Endodermal cell (in vitro differentiated cells): ENCODE measurements around the gene PARD6G. TPM values are rescaled to one million over a fixed set of nuclear protein-coding genes. Genes with fewer than 3 reads are reported as not detected.
A peak's percentile ranks its signal among the peaks of the same experiment; 100 is the strongest.

Source experiments
- DNase-seq: peaks from one replicate; pipeline ENCODE4 v3.0.0-alpha.2; 2017
- H3K27ac ChIP-seq: 2 replicates; pipeline ENCODE4 v1.5.1; 2013; ENCODE audit warnings: mild to moderate bottlenecking, low read depth, low read length, moderate library complexity
- H3K27me3 ChIP-seq: 2 replicates; pipeline ENCODE4 v1.6.1; 2013; ENCODE audit warnings: mild to moderate bottlenecking, low read length, moderate library complexity; ENCODE audit not compliant: insufficient read depth, control insufficient read depth, poor library complexity, severe bottlenecking
- H3K36me3 ChIP-seq: 2 replicates; pipeline ENCODE4 v1.7.0; 2013; ENCODE audit warnings: mild to moderate bottlenecking, low read length, moderate library complexity; ENCODE audit not compliant: control insufficient read depth, insufficient read depth
- H3K4me1 ChIP-seq: one replicate; pipeline ENCODE4 v1.7.0; 2013; ENCODE audit warnings: low read length; ENCODE audit not compliant: control insufficient read depth, insufficient read depth
- H3K4me3 ChIP-seq: 2 replicates; pipeline ENCODE4 v1.5.1; 2013; ENCODE audit warnings: mild to moderate bottlenecking, low read length, moderate library complexity
- H3K9ac ChIP-seq: 2 replicates; pipeline ENCODE4 v1.6.1; 2013; ENCODE audit warnings: mild to moderate bottlenecking, low read length, moderate library complexity; ENCODE audit not compliant: poor library complexity, severe bottlenecking; ENCODE audit errors: extremely low read depth
- H3K9me3 ChIP-seq: 2 replicates; pipeline ENCODE4 v1.6.1; 2013; ENCODE audit warnings: mild to moderate bottlenecking, low read length, moderate library complexity; ENCODE audit not compliant: control insufficient read depth
- H3K27ac Mint-ChIP-seq: 2 replicates; pipeline ENCODE4 v1.8.0; 2020; ENCODE audit warnings: mixed read lengths
- H3K27me3 Mint-ChIP-seq: 2 replicates; pipeline ENCODE4 v1.8.0; 2021; ENCODE audit warnings: mild to moderate bottlenecking, mixed read lengths; ENCODE audit not compliant: insufficient read depth
- H3K36me3 Mint-ChIP-seq: 2 replicates; pipeline ENCODE4 v1.8.0; 2020; ENCODE audit warnings: low read depth, mixed read lengths
- H3K4me1 Mint-ChIP-seq: 2 replicates; pipeline ENCODE4 v1.8.0; 2020; ENCODE audit warnings: mixed read lengths
- H3K4me3 Mint-ChIP-seq: 2 replicates; pipeline ENCODE4 v1.8.0; 2020; ENCODE audit warnings: mild to moderate bottlenecking, moderate library complexity, mixed read lengths
- H3K9me3 Mint-ChIP-seq: 2 replicates; pipeline ENCODE4 v1.8.0; 2020; ENCODE audit warnings: mild to moderate bottlenecking, mixed read lengths
- CTCF ChIP-seq: fragments of 200-600 bp; sonication (generic); conservative IDR thresholded peaks from 2 replicates; pipeline ENCODE4 v1.5.0; 2021; ENCODE audit warnings: antibody characterized with exemption, mild to moderate bottlenecking
- WGBS, 2 experiments: methylation state at CpG; one replicate each; pipeline versions ENCODE4 v1.1.5 to v1.1.7; 2013; ENCODE audit warnings: missing lambda C conversion rate in 2 of 2, mixed read lengths in 1 of 2; ENCODE audit not compliant: insufficient coverage in 1 of 2, insufficient read length in 1 of 2; 5-methylcytosine and 5-hydroxymethylcytosine counted together
- total RNA-seq, 2 donors: library from RNA; stranded (reverse); fragmentation: NEBNext Ultra II Directional in 1 of 2; extraction: Animal tissue kit (Norgen Biotek cat#: 25700) in 1 of 2; gene quantifications; 2 replicates in 1 of 2; 3 replicates in 1 of 2; pipeline ENCODE4 v1.2.1, GENCODE V29; 2021

The PARD6G gene
- total RNA-seq, 2 donors from 2014 or later: 15.4 to 17.3 TPM

- H3K9ac ChIP-seq: no peak overlapping the region
- H3K27ac Mint-ChIP-seq: no peak overlapping the region
Measured at GRCh38 chr18:80157708-80158343, 89.5 kb downstream of the PARD6G start.

GRCh38 chr18:80154293-80154692 is 93.0 kb downstream of the PARD6G start:
- H3K27me3 ChIP-seq: no peaks in the 10 kb centered on the region
- peak; percentile 73 for TF ChIP-seq CTCF
- peaks cover 3% of the 10 kb centered on the region for H3K4me1 Mint-ChIP-seq
- H3K4me1 ChIP-seq: no peaks in the 10 kb centered on the region
- H3K9me3 Mint-ChIP-seq: no peaks in the 10 kb centered on the region
- no peak overlapping the region for H3K27ac ChIP-seq
- no peak overlapping the region for H3K4me3 ChIP-seq
- no peaks in the 10 kb centered on the region for H3K9me3 ChIP-seq
- H3K27me3 Mint-ChIP-seq: no peaks in the 10 kb centered on the region
- no peak overlapping the region for H3K4me3 Mint-ChIP-seq
- DNase-seq: peak; percentile 73
- peaks cover 44% of the 10 kb centered on the region for H3K36me3 Mint-ChIP-seq
- WGBS, 2 experiments: 89 to 94% methylated on average over 3 to 6 of the region's 6 CpGs
- no peak overlapping the region for H3K27ac Mint-ChIP-seq
- H3K36me3 ChIP-seq: peaks cover 57% of the 10 kb centered on the region
- no peak overlapping the region for H3K9ac ChIP-seq

More at GRCh38 chr18:80157708-80158343, 89.5 kb downstream of the PARD6G start:
- no peak overlapping the region for H3K27ac ChIP-seq
- H3K4me1 Mint-ChIP-seq: no peaks in the 10 kb centered on the region
- peak; percentile 99 for TF ChIP-seq CTCF
- no peak overlapping the region for H3K4me3 Mint-ChIP-seq
- 73 to 77% methylated on average over 5 to 6 of the region's 8 CpGs for WGBS, 2 experiments
- H3K9me3 Mint-ChIP-seq: peaks cover 3% of the 10 kb centered on the region
- no peaks in the 10 kb centered on the region for H3K9me3 ChIP-seq
- DNase-seq: peak; percentile 90
- no peaks in the 10 kb centered on the region for H3K4me1 ChIP-seq
- H3K27me3 Mint-ChIP-seq: peaks cover 1% of the 10 kb centered on the region
- H3K36me3 ChIP-seq: peaks cover 51% of the 10 kb centered on the region
- no peak overlapping the region for H3K4me3 ChIP-seq
- H3K27me3 ChIP-seq: no peaks in the 10 kb centered on the region
- H3K36me3 Mint-ChIP-seq: peaks cover 53% of the 10 kb centered on the region

- no peak for TF ChIP-seq CTCF
- H3K27ac ChIP-seq: no peak overlapping the region
- DNase-seq: no peak
- H3K4me1 Mint-ChIP-seq: peaks cover 7% of the 10 kb centered on the region
- H3K36me3 Mint-ChIP-seq: peaks cover 43% of the 10 kb centered on the region
- peaks cover 64% of the 10 kb centered on the region for H3K36me3 ChIP-seq
- no peaks in the 10 kb centered on the region for H3K4me1 ChIP-seq
- no peaks in the 10 kb centered on the region for H3K27me3 ChIP-seq
- H3K4me3 ChIP-seq: no peak overlapping the region
- no peaks in the 10 kb centered on the region for H3K9me3 Mint-ChIP-seq
- H3K27me3 Mint-ChIP-seq: no peaks in the 10 kb centered on the region
- no peak overlapping the region for H3K4me3 Mint-ChIP-seq
- no peak overlapping the region for H3K27ac Mint-ChIP-seq
- H3K9me3 ChIP-seq: no peaks in the 10 kb centered on the region
- H3K9ac ChIP-seq: no peak overlapping the region
Measured at GRCh38 chr18:80149667-80150066, 97.6 kb downstream of the PARD6G start.
